Vagina (tissue), 2 donors: ENCODE measurements around the gene NINJ2.

Experiments used
- POLR2A ChIP-seq, 2 donors: fragments of 450-650 bp; IDR thresholded peaks; one replicate each; pipeline ENCODE4 v1.6.1; 2017; ENCODE audit warnings: antibody characterized with exemption in 2 of 2, mild to moderate bottlenecking in 2 of 2, moderate library complexity in 2 of 2
- TF ChIP-seq, protein P1 (sequence below), 3 experiments: fragments of 450-650 bp in 2 of 3; fragments of 200-600 bp in 1 of 3; sonication (generic) in 1 of 3; IDR thresholded peaks; one replicate each; pipeline ENCODE4 v1.5.1; 2017 to 2019; ENCODE audit warnings: antibody characterized with exemption in 3 of 3, mild to moderate bottlenecking in 2 of 3, moderate library complexity in 2 of 3

DNA sequence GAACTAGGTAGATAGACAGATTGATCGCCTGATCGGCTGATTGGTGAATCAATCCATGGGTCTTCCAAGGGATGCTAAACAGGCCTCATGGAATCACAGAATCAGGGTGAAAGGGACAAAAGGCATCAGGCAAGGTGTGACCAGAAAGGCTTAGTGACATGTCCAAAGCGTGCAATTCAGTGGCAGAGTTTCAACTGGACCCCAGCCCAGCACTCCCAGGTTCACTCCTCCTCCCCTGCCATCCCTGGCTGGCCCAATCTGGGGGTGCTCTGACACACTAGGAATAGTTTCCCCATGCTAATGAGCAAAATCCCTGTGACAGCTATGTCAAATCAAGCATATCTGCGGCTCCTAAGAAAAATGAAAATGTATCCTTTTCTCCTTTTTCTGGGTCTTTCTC is 50.4 kb downstream of the NINJ2 start:
- no peak for TF ChIP-seq POLR2A (IDR thresholded peaks at IDR 0.05)
- TF ChIP-seq, protein P1, sequence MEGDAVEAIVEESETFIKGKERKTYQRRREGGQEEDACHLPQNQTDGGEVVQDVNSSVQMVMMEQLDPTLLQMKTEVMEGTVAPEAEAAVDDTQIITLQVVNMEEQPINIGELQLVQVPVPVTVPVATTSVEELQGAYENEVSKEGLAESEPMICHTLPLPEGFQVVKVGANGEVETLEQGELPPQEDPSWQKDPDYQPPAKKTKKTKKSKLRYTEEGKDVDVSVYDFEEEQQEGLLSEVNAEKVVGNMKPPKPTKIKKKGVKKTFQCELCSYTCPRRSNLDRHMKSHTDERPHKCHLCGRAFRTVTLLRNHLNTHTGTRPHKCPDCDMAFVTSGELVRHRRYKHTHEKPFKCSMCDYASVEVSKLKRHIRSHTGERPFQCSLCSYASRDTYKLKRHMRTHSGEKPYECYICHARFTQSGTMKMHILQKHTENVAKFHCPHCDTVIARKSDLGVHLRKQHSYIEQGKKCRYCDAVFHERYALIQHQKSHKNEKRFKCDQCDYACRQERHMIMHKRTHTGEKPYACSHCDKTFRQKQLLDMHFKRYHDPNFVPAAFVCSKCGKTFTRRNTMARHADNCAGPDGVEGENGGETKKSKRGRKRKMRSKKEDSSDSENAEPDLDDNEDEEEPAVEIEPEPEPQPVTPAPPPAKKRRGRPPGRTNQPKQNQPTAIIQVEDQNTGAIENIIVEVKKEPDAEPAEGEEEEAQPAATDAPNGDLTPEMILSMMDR (IDR thresholded peaks at IDR 0.05): no peak
